ENCODE measurements around the gene SDF2. TPM values are rescaled to one million over a fixed set of nuclear protein-coding genes. Genes with fewer than 3 reads are reported as not detected.
A peak's percentile ranks its signal among the peaks of the same experiment; 100 is the strongest.

Gene SDF2
- total RNA-seq, 4 donors from 2014 or later: 35.9 to 50.1 (median 43.3) TPM

GRCh38 chr17:28689011-28689410, 27.3 kb upstream of the SDF2 start:
- no peak for DNase-seq
- intact Hi-C loops (cut with DNase I; ENCODE audit: low total_unique reads): no loop called here
- Histone ChIP-seq H3K9me3 (no peaks in the 10 kb centered on the region), H3K4me3 (no peak overlapping the region), H3K4me1 (no peaks in the 10 kb centered on the region), H3K27ac (no peak overlapping the region), H3K36me3 (no peaks in the 10 kb centered on the region), H3K27me3 (no peaks in the 10 kb centered on the region)
- TF ChIP-seq CTCF (IDR thresholded peaks at IDR 0.05) (no peak), POLR2A (IDR thresholded peaks at IDR 0.05) (no peak)

GRCh38 chr17:28688481-28688880, 26.8 kb upstream of the SDF2 start:
- H3K36me3 ChIP-seq: no peaks in the 10 kb centered on the region
- H3K4me1 ChIP-seq: no peaks in the 10 kb centered on the region
- no peak for DNase-seq
- no peak overlapping the region for H3K27ac ChIP-seq
- intact Hi-C loops (cut with DNase I; ENCODE audit: low total_unique reads): no loop called here
- no peak overlapping the region for H3K4me3 ChIP-seq
- H3K27me3 ChIP-seq: no peaks in the 10 kb centered on the region
- H3K9me3 ChIP-seq: no peaks in the 10 kb centered on the region
- TF ChIP-seq POLR2A (IDR thresholded peaks at IDR 0.05) (no peak), CTCF (IDR thresholded peaks at IDR 0.05) (no peak)

GRCh38 chr17:28686296-28686695, 24.6 kb upstream of the SDF2 start:
- intact Hi-C loops (cut with DNase I; ENCODE audit: low total_unique reads): no loop called here

GRCh38 chr17:28685366-28685765, 23.7 kb upstream of the SDF2 start:
- no peak for DNase-seq
- Histone ChIP-seq H3K4me3 (no peak overlapping the region), H3K4me1 (no peaks in the 10 kb centered on the region), H3K9me3 (no peaks in the 10 kb centered on the region), H3K27me3 (no peaks in the 10 kb centered on the region), H3K27ac (no peak overlapping the region), H3K36me3 (no peaks in the 10 kb centered on the region)
- intact Hi-C loops (cut with DNase I; ENCODE audit: low total_unique reads): no loop called here
- TF ChIP-seq POLR2A (IDR thresholded peaks at IDR 0.05) (no peak), CTCF (IDR thresholded peaks at IDR 0.05) (no peak)

More at GRCh38 chr17:28686296-28686695, 24.6 kb upstream of the SDF2 start:
- H3K9me3 ChIP-seq: no peaks in the 10 kb centered on the region
- no peaks in the 10 kb centered on the region for H3K4me1 ChIP-seq
- H3K27ac ChIP-seq: no peak overlapping the region
- no peak for DNase-seq
- no peaks in the 10 kb centered on the region for H3K36me3 ChIP-seq
- TF ChIP-seq POLR2A (IDR thresholded peaks at IDR 0.05): no peak
- no peak for TF ChIP-seq CTCF (IDR thresholded peaks at IDR 0.05)
- H3K27me3 ChIP-seq: no peaks in the 10 kb centered on the region
- H3K4me3 ChIP-seq: no peak overlapping the region

GRCh38 chr17:28684963-28685362, 23.3 kb upstream of the SDF2 start:
- no peaks in the 10 kb centered on the region for H3K36me3 ChIP-seq
- H3K27me3 ChIP-seq: no peaks in the 10 kb centered on the region
- no peak overlapping the region for H3K4me3 ChIP-seq
- peak in 1 of 2 donors; percentile 35 for DNase-seq
- H3K9me3 ChIP-seq: no peaks in the 10 kb centered on the region
- intact Hi-C loops (cut with DNase I; ENCODE audit: low total_unique reads): no loop called here
- H3K27ac ChIP-seq: no peak overlapping the region
- TF ChIP-seq POLR2A (IDR thresholded peaks at IDR 0.05) (no peak), CTCF (IDR thresholded peaks at IDR 0.05) (no peak)
- H3K4me1 ChIP-seq: no peaks in the 10 kb centered on the region
